HepG2 (cell line): ENCODE results near the gene DPH2. TPM values are rescaled to one million over a fixed set of nuclear protein-coding genes. Genes with fewer than 3 reads are reported as not detected.

Source experiments
- ATAC-seq: fragments of 200-7000 bp; cut with Tn5 transposase; 3 replicates; pipeline ENCODE4 v1.9.1; 2020; ENCODE audit warnings: mild to moderate bottlenecking, moderate library complexity
- BruUV-seq: library from RNA; stranded (reverse); fragments of 400-500 nt; replicated peaks from 2 replicates; lab custom pipeline; 2021; lab: Mats Ljungman, UMichigan
- CTCF ChIA-PET: fragments of 300-600 bp; formaldehyde crosslinking; extraction: SDS; loops from one replicate; lab custom pipeline; 2021; ENCODE audit warnings: low total read pairs, inconsistent platforms, low intra/inter-chr PET ratio; lab: Yijun Ruan, JAX
- POLR2A ChIA-PET: fragments of 350-600 bp; sonication (Branson Sonifier 250); formaldehyde crosslinking; loops from one replicate; lab custom pipeline; 2020; ENCODE audit warnings: antibody characterized with exemption, inconsistent platforms; lab: Yijun Ruan, JAX
- DNase-seq: peaks from one replicate; pipeline ENCODE4 v3.0.0-alpha.2; 2015; ENCODE audit warnings: low spot score
- FAIRE-seq: peaks from 3 replicates; lab custom pipeline; 2011; peaks lifted over from hg19 to GRCh38; lab: Jason Lieb, UNC
- H2AFZ ChIP-seq: one replicate; pipeline ENCODE4 v1.6.1; 2011; ENCODE audit warnings: low read length, inconsistent platforms
- H3K27ac ChIP-seq: fragments of 300-600 bp; 3 replicates; pipeline ENCODE4 v1.8.0; 2011; ENCODE audit warnings: mixed run types, mild to moderate bottlenecking, mixed read lengths, low read length, inconsistent platforms; ENCODE audit not compliant: insufficient read depth; ENCODE audit errors: extremely low read length
- H3K27me3 ChIP-seq, 2 experiments: fragments of 200-600 bp in 1 of 2; 2 replicates in 1 of 2; 3 replicates in 1 of 2; pipeline versions ENCODE4 v1.6.0 to v1.8.0; 2011; ENCODE audit warnings: low read length in 2 of 2, mild to moderate bottlenecking in 2 of 2, moderate library complexity in 2 of 2, inconsistent platforms in 1 of 2; ENCODE audit not compliant: insufficient read depth in 2 of 2, control insufficient read depth in 1 of 2
- H3K36me3 ChIP-seq, 2 experiments: fragments of 200-600 bp in 1 of 2; replicated peaks in 1 of 2; 2 replicates in 1 of 2; 3 replicates in 1 of 2; pipeline versions ENCODE4 v1.5.1 to v1.8.0; 2011; ENCODE audit warnings: low read length in 2 of 2, inconsistent platforms in 1 of 2; ENCODE audit not compliant: insufficient read depth in 2 of 2, control insufficient read depth in 1 of 2
- H3K4me1 ChIP-seq: 2 replicates; pipeline ENCODE4 v1.5.1; 2012; ENCODE audit warnings: low read length, inconsistent platforms; ENCODE audit not compliant: insufficient read depth
- H3K4me2 ChIP-seq: 2 replicates; pipeline ENCODE4 v1.6.0; 2011; ENCODE audit warnings: low read depth, low read length, inconsistent platforms
- H3K4me3 ChIP-seq, 3 experiments: fragments of 200-600 bp in 1 of 3; sonication (generic), shearing (Covaris generic) in 1 of 3; replicated peaks in 1 of 3; 2 replicates each; pipeline ENCODE4 v1.5.1; 2011 to 2016; ENCODE audit warnings: low read length in 3 of 3, inconsistent platforms in 2 of 3, low read depth in 2 of 3, mild to moderate bottlenecking in 2 of 3, control low read depth in 1 of 3, mixed read lengths in 1 of 3; ENCODE audit not compliant: insufficient read depth in 1 of 3
- H3K79me2 ChIP-seq: one replicate; pipeline ENCODE4 v1.6.1; 2011; ENCODE audit warnings: low read length, inconsistent platforms; ENCODE audit not compliant: insufficient read depth
- H3K9ac ChIP-seq: 2 replicates; pipeline ENCODE4 v1.6.0; 2011; ENCODE audit warnings: mild to moderate bottlenecking, low read depth, low read length, inconsistent platforms; ENCODE audit not compliant: insufficient read depth
- H3K9me3 ChIP-seq: 2 replicates; pipeline ENCODE4 v1.5.1; 2012; ENCODE audit warnings: mild to moderate bottlenecking, low read length
- H4K20me1 ChIP-seq: 2 replicates; pipeline ENCODE4 v1.6.0; 2011; ENCODE audit warnings: inconsistent platforms, mild to moderate bottlenecking, low read length, moderate library complexity; ENCODE audit not compliant: insufficient read depth
- AGO2 ChIP-seq: fragments of 200-400 bp; formaldehyde crosslinking; optimal IDR thresholded peaks from 2 replicates; pipeline ENCODE3; 2017; ENCODE audit warnings: mild to moderate bottlenecking, low read depth, low read length, moderate library complexity
- GATAD1 ChIP-seq: IDR thresholded peaks from 2 replicates; pipeline ENCODE4 v1.6.1; 2016; ENCODE audit warnings: missing genetic modification reagents, missing compliant biosample characterization
- HNRNPH1 ChIP-seq: fragments of 200-400 bp; formaldehyde crosslinking; optimal IDR thresholded peaks from 2 replicates; pipeline ENCODE3; 2017; ENCODE audit warnings: mild to moderate bottlenecking, low read depth, low read length
- JUNB ChIP-seq: sonication (generic); formaldehyde crosslinking; IDR thresholded peaks from 2 replicates; pipeline ENCODE4 v1.8.0; 2022; ENCODE audit warnings: missing genetic modification reagents, mild to moderate bottlenecking, borderline replicate concordance
- KLF6 ChIP-seq: IDR thresholded peaks from 2 replicates; pipeline ENCODE4 v1.8.0; 2016; ENCODE audit warnings: missing biosample characterization, missing genetic modification reagents
- NRL ChIP-seq: sonication (generic); formaldehyde crosslinking; IDR thresholded peaks from 2 replicates; pipeline ENCODE4 v1.5.0; 2020; ENCODE audit warnings: missing genetic modification reagents, mild to moderate bottlenecking, moderate library complexity, borderline replicate concordance
- ZNF260 ChIP-seq: sonication (generic); formaldehyde crosslinking; IDR thresholded peaks from 2 replicates; pipeline ENCODE4 v1.4.0; 2020; ENCODE audit warnings: missing genetic modification reagents, low read depth, mild to moderate bottlenecking, borderline replicate concordance
- WGBS: methylation state at CpG from one replicate; pipeline ENCODE4 v1.1.6; 2017; ENCODE audit warnings: low lambda C conversion rate; 5-methylcytosine and 5-hydroxymethylcytosine counted together
- in situ Hi-C: cut with HindIII; loops from 2 replicates; pipeline ENCODE4 v1.10.0; 2017; ENCODE audit warnings: low pct_unique_long_range_greater_than_20kb; ENCODE audit not compliant: extremely low pct_ligation_motif_present
- intact Hi-C: fragments of 100-400 bp; cut with micrococcal nuclease; formaldehyde crosslinking; loops from one replicate; pipeline ENCODE4 v1.10.0; 2022; ENCODE audit not compliant: unreplicated experiment
- polyA plus RNA-seq, 8 experiments: library from polyadenylated mRNA; depleted of rRNA in 3 of 8; stranded (reverse) in 7 of 8; unstranded in 1 of 8; fragments of >200 nt; fragmentation: Illumina TruSeq in 4 of 8; extraction: Trizol in 4 of 8; gene quantifications; 2 replicates each; pipeline versions ENCODE4 v1.2.1 to v1.2.3, GENCODE V29; 2011 to 2016; ENCODE audit warnings: low read depth in 4 of 8, missing spikeins in 1 of 8, mixed read lengths in 1 of 8; ENCODE audit not compliant: insufficient read depth in 1 of 8
- total RNA-seq, 5 experiments: library from RNA; depleted of rRNA; stranded (reverse); fragments of >200 nt; fragmentation: Illumina TruSeq; extraction: Trizol; gene quantifications; 2 replicates each; pipeline ENCODE4 v1.2.3, GENCODE V29; 2016; ENCODE audit warnings: low read depth in 1 of 5
- TF ChIP-seq, protein P1 (sequence below): sonication (generic); formaldehyde crosslinking; IDR thresholded peaks from 2 replicates; pipeline ENCODE4 v1.4.0; 2020; ENCODE audit warnings: missing genetic modification reagents
- TF ChIP-seq, protein P2 (sequence below): sonication (generic); formaldehyde crosslinking; IDR thresholded peaks from 2 replicates; pipeline ENCODE4 v1.5.0; 2020; ENCODE audit warnings: missing genetic modification reagents
- TF ChIP-seq, protein P3 (sequence below): sonication (generic); formaldehyde crosslinking; IDR thresholded peaks from 2 replicates; pipeline ENCODE4 v1.4.0; 2020; ENCODE audit warnings: missing genetic modification reagents, borderline replicate concordance

DPH2 gene
- total and polyA plus RNA-seq, 2 of the 13 experiments (the other 11 are each of a cell fraction or from before 2014, with no cell fraction given), result 32.2 to 38.3 TPM

DNA sequence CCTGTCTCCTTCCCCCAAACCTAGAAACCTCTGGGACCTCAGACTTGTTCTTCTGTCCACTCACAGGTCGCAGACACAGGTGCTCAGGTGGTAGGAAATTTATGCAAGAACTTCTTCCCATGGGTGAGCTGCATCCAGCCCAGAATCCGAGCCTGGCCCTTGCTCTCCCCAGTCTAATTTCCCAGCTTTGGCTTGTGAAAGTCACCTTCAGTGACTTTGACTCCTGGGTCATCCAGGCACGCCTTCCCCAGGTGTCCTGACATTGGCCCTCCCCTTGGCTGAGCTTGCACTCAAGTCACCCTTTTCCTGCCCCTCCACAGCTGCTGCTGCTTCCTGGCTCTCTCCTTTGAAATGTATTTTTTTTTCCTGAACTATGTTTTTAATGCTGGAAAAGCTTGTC lies 16.4 kb upstream of the DPH2 start (continued):
- TF ChIP-seq, protein P1, sequence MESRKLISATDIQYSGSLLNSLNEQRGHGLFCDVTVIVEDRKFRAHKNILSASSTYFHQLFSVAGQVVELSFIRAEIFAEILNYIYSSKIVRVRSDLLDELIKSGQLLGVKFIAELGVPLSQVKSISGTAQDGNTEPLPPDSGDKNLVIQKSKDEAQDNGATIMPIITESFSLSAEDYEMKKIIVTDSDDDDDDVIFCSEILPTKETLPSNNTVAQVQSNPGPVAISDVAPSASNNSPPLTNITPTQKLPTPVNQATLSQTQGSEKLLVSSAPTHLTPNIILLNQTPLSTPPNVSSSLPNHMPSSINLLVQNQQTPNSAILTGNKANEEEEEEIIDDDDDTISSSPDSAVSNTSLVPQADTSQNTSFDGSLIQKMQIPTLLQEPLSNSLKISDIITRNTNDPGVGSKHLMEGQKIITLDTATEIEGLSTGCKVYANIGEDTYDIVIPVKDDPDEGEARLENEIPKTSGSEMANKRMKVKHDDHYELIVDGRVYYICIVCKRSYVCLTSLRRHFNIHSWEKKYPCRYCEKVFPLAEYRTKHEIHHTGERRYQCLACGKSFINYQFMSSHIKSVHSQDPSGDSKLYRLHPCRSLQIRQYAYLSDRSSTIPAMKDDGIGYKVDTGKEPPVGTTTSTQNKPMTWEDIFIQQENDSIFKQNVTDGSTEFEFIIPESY (CRISPR knock-in tag), result no peak
- TF ChIP-seq AGO2 (no peak), HNRNPH1 (no peak), GATAD1 (CRISPR knock-in tag) (no peak), KLF6 (no peak)
- TF ChIP-seq, protein P2, sequence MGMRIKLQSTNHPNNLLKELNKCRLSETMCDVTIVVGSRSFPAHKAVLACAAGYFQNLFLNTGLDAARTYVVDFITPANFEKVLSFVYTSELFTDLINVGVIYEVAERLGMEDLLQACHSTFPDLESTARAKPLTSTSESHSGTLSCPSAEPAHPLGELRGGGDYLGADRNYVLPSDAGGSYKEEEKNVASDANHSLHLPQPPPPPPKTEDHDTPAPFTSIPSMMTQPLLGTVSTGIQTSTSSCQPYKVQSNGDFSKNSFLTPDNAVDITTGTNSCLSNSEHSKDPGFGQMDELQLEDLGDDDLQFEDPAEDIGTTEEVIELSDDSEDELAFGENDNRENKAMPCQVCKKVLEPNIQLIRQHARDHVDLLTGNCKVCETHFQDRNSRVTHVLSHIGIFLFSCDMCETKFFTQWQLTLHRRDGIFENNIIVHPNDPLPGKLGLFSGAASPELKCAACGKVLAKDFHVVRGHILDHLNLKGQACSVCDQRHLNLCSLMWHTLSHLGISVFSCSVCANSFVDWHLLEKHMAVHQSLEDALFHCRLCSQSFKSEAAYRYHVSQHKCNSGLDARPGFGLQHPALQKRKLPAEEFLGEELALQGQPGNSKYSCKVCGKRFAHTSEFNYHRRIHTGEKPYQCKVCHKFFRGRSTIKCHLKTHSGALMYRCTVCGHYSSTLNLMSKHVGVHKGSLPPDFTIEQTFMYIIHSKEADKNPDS, result no peak

DNA sequence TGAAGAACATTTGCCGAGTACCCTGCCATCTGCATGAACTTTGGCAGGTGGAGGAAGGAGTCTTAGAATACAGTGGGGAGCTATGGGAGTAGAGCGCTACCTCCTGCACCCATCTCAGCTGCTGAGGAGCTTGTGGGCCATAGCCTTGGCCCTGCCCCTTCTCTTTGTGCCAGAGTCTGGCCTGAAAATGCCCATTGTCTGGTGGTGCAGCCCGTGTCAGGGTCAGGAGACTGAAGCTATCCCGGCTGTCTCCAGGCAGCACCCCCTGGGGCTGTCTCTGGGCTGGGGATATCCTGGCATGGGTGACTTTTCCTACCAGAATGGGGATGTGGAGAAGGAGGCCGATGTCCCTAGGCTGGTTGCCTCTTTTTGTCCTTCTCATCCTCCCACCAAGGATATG lies 15.8 kb upstream of the DPH2 start:
- Histone ChIP-seq H2AFZ (no peak overlapping the region), H3K27me3 (no peaks in the 10 kb centered on the region), H3K9ac (no peak overlapping the region), H3K79me2 (no peaks in the 10 kb centered on the region), H4K20me1 (no peaks in the 10 kb centered on the region), H3K4me1 (no peaks in the 10 kb centered on the region), H3K4me3 (no peak overlapping the region), H3K4me2 (no peak overlapping the region), H3K36me3 (peaks cover 0 to 21% of the 10 kb centered on the region in 2 experiments; a peak in 3 of 5 replicates), H3K9me3 (no peaks in the 10 kb centered on the region), H3K27ac (no peak overlapping the region)
- ChIA-PET POLR2A (interaction anchor here (1.0 kb wide), 1 partner anchor 21 kb away, joined by 3 read pairs; the partner anchor contains the start of gene ATP6V0B), CTCF (no interaction called here)
- DNase-seq, result no peak
- FAIRE-seq, result no peak
- 95% methylated on average over 2 of the region's 5 CpGs for WGBS
- TF ChIP-seq ZNF260 (CRISPR knock-in tag), result no peak
- no peak for TF ChIP-seq NRL (CRISPR knock-in tag)
- TF ChIP-seq JUNB (CRISPR knock-in tag), result no peak
- TF ChIP-seq, protein P3, sequence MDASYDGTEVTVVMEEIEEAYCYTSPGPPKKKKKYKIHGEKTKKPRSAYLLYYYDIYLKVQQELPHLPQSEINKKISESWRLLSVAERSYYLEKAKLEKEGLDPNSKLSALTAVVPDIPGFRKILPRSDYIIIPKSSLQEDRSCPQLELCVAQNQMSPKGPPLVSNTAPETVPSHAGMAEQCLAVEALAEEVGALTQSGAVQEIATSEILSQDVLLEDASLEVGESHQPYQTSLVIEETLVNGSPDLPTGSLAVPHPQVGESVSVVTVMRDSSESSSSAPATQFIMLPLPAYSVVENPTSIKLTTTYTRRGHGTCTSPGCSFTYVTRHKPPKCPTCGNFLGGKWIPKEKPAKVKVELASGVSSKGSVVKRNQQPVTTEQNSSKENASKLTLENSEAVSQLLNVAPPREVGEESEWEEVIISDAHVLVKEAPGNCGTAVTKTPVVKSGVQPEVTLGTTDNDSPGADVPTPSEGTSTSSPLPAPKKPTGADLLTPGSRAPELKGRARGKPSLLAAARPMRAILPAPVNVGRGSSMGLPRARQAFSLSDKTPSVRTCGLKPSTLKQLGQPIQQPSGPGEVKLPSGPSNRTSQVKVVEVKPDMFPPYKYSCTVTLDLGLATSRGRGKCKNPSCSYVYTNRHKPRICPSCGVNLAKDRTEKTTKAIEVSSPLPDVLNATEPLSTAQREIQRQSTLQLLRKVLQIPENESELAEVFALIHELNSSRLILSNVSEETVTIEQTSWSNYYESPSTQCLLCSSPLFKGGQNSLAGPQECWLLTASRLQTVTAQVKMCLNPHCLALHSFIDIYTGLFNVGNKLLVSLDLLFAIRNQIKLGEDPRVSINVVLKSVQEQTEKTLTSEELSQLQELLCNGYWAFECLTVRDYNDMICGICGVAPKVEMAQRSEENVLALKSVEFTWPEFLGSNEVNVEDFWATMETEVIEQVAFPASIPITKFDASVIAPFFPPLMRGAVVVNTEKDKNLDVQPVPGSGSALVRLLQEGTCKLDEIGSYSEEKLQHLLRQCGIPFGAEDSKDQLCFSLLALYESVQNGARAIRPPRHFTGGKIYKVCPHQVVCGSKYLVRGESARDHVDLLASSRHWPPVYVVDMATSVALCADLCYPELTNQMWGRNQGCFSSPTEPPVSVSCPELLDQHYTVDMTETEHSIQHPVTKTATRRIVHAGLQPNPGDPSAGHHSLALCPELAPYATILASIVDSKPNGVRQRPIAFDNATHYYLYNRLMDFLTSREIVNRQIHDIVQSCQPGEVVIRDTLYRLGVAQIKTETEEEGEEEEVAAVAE, result no peak
- no TSS peak for BruUV-seq
- in situ Hi-C loops, result no loop called here
- ATAC-seq, result no peak
- intact Hi-C loops, result no loop called here
